Measurements from ENCODE around the gene DCPS.

The DCPS gene

GRCh38 chr11:126319374-126319740 is 15.5 kb downstream of the DCPS start:
- Mint-ChIP-seq H3K27me3 (no peaks in the 10 kb centered on the region), H3K4me3 (peak overlapping the region in 1 of 2 donors; percentile 70), H3K4me1 (ENCODE audit: low read depth in 2 of 2) (peaks cover 24 to 40% of the 10 kb centered on the region in 2 donors), H3K9me3 (no peaks in the 10 kb centered on the region), H3K27ac (peak overlapping the region; percentile 91 to 94), H3K36me3 (ENCODE audit: insufficient read depth) (peaks cover 21% of the 10 kb centered on the region)
- DNase-seq: no peak
- no peak for ATAC-seq (replicated peaks)

GRCh38 chr11:126322996-126323395 is 19.1 kb downstream of the DCPS start:
- H3K9me3 Mint-ChIP-seq: no peaks in the 10 kb centered on the region
- no peak overlapping the region for H3K27ac Mint-ChIP-seq
- H3K4me1 Mint-ChIP-seq (ENCODE audit: low read depth in 2 of 2): peaks cover 21 to 41% of the 10 kb centered on the region in 2 donors
- no peaks in the 10 kb centered on the region for H3K27me3 Mint-ChIP-seq
- DNase-seq (no peak), ATAC-seq (replicated peaks) (no peak)
- peaks cover 10% of the 10 kb centered on the region for H3K36me3 Mint-ChIP-seq (ENCODE audit: insufficient read depth)
- H3K4me3 Mint-ChIP-seq: no peak overlapping the region

GRCh38 chr11:126327281-126328000 is 23.6 kb downstream of the DCPS start:
- peaks cover 17% of the 10 kb centered on the region for H3K36me3 Mint-ChIP-seq (ENCODE audit: insufficient read depth)
- H3K9me3 Mint-ChIP-seq: no peaks in the 10 kb centered on the region
- H3K27me3 Mint-ChIP-seq: no peaks in the 10 kb centered on the region
- peak overlapping the region; percentile 70 to 90 for H3K27ac Mint-ChIP-seq
- no peak for DNase-seq
- peaks cover 35% of the 10 kb centered on the region in 2 donors for H3K4me1 Mint-ChIP-seq (ENCODE audit: low read depth in 2 of 2)
- H3K4me3 Mint-ChIP-seq: peak overlapping the region; percentile 29 to 56
- no peak for ATAC-seq (replicated peaks)

GRCh38 chr11:126328001-126328390 is 24.1 kb downstream of the DCPS start:
- H3K4me3 Mint-ChIP-seq: peak overlapping the region in 1 of 2 donors; percentile 29
- DNase-seq (no peak), ATAC-seq (replicated peaks) (no peak)
- H3K27ac Mint-ChIP-seq: peak overlapping the region; percentile 70 to 90
- no peaks in the 10 kb centered on the region for H3K27me3 Mint-ChIP-seq
- peaks cover 39 to 40% of the 10 kb centered on the region in 2 donors for H3K4me1 Mint-ChIP-seq (ENCODE audit: low read depth in 2 of 2)
- H3K36me3 Mint-ChIP-seq (ENCODE audit: insufficient read depth): peaks cover 19% of the 10 kb centered on the region
- H3K9me3 Mint-ChIP-seq: no peaks in the 10 kb centered on the region

- peaks cover 44% of the 10 kb centered on the region in 2 donors for H3K4me1 Mint-ChIP-seq (ENCODE audit: low read depth in 2 of 2)
- H3K36me3 Mint-ChIP-seq (ENCODE audit: insufficient read depth): peaks cover 18% of the 10 kb centered on the region
- H3K9me3 Mint-ChIP-seq: no peaks in the 10 kb centered on the region
- DNase-seq: no peak
- H3K4me3 Mint-ChIP-seq: no peak overlapping the region
- peak overlapping the region; percentile 79 to 90 for H3K27ac Mint-ChIP-seq
- H3K27me3 Mint-ChIP-seq: no peaks in the 10 kb centered on the region
- no peak for ATAC-seq (replicated peaks)
Observed at GRCh38 chr11:126328444-126328843, 24.6 kb downstream of the DCPS start.

- H3K27ac Mint-ChIP-seq: peak overlapping the region; percentile 79 to 90
- peak overlapping the region; percentile 32 to 50 for H3K4me3 Mint-ChIP-seq
- DNase-seq (no peak), ATAC-seq (replicated peaks) (no peak)
- H3K9me3 Mint-ChIP-seq: no peaks in the 10 kb centered on the region
- H3K4me1 Mint-ChIP-seq (ENCODE audit: low read depth in 2 of 2): peaks cover 48 to 49% of the 10 kb centered on the region in 2 donors
- no peaks in the 10 kb centered on the region for H3K27me3 Mint-ChIP-seq
- H3K36me3 Mint-ChIP-seq (ENCODE audit: insufficient read depth): peaks cover 15% of the 10 kb centered on the region
Observed at GRCh38 chr11:126328938-126329643, 25.2 kb downstream of the DCPS start.

- DNase-seq: peak; percentile 33 to 58 (median 51)
- peaks cover 15% of the 10 kb centered on the region for H3K36me3 Mint-ChIP-seq (ENCODE audit: insufficient read depth)
- peak; percentile 76 for ATAC-seq (replicated peaks)
- peaks cover 49% of the 10 kb centered on the region in 2 donors for H3K4me1 Mint-ChIP-seq (ENCODE audit: low read depth in 2 of 2)
- peak overlapping the region; percentile 79 to 90 for H3K27ac Mint-ChIP-seq
- no peaks in the 10 kb centered on the region for H3K9me3 Mint-ChIP-seq
- H3K27me3 Mint-ChIP-seq: no peaks in the 10 kb centered on the region
- H3K4me3 Mint-ChIP-seq: peak overlapping the region; percentile 32 to 50
Observed at GRCh38 chr11:126329644-126330211, 25.9 kb downstream of the DCPS start.

GRCh38 chr11:126331286-126331685 is 27.4 kb downstream of the DCPS start:
- ATAC-seq (replicated peaks): no peak

GRCh38 chr11:126332221-126332711 is 28.4 kb downstream of the DCPS start:
- H3K27ac Mint-ChIP-seq: peak overlapping the region; percentile 26 to 90
- DNase-seq (peak; percentile 25 to 53 (median 48)), ATAC-seq (replicated peaks) (peak; percentile 84)
- peaks cover 47 to 58% of the 10 kb centered on the region in 2 donors for H3K4me1 Mint-ChIP-seq (ENCODE audit: low read depth in 2 of 2)
- peaks cover 18% of the 10 kb centered on the region for H3K36me3 Mint-ChIP-seq (ENCODE audit: insufficient read depth)
- peak overlapping the region; percentile 6 to 66 for H3K4me3 Mint-ChIP-seq
- no peaks in the 10 kb centered on the region for H3K9me3 Mint-ChIP-seq
- H3K27me3 Mint-ChIP-seq: no peaks in the 10 kb centered on the region

More at GRCh38 chr11:126331286-126331685, 27.4 kb downstream of the DCPS start:
- H3K36me3 Mint-ChIP-seq (ENCODE audit: insufficient read depth): peaks cover 17% of the 10 kb centered on the region
- peaks cover 47 to 55% of the 10 kb centered on the region in 2 donors for H3K4me1 Mint-ChIP-seq (ENCODE audit: low read depth in 2 of 2)
- peak overlapping the region in 1 of 2 donors; percentile 66 for H3K4me3 Mint-ChIP-seq
- no peak for DNase-seq
- H3K9me3 Mint-ChIP-seq: no peaks in the 10 kb centered on the region
- H3K27me3 Mint-ChIP-seq: no peaks in the 10 kb centered on the region
- H3K27ac Mint-ChIP-seq: peak overlapping the region; percentile 68 to 90

GRCh38 chr11:126333142-126333541 is 29.3 kb downstream of the DCPS start:
- Mint-ChIP-seq H3K9me3 (no peaks in the 10 kb centered on the region), H3K27ac (peak overlapping the region; percentile 26 to 90), H3K36me3 (ENCODE audit: insufficient read depth) (peaks cover 24% of the 10 kb centered on the region), H3K4me3 (no peak overlapping the region), H3K27me3 (no peaks in the 10 kb centered on the region), H3K4me1 (ENCODE audit: low read depth in 2 of 2) (peaks cover 41 to 53% of the 10 kb centered on the region in 2 donors)
- no peak for ATAC-seq (replicated peaks)
- DNase-seq: no peak

- peak overlapping the region; percentile 85 to 88 for H3K27ac Mint-ChIP-seq
- H3K4me3 Mint-ChIP-seq: no peak overlapping the region
- no peaks in the 10 kb centered on the region for H3K27me3 Mint-ChIP-seq
- ATAC-seq (replicated peaks): no peak
- H3K36me3 Mint-ChIP-seq (ENCODE audit: insufficient read depth): peaks cover 25% of the 10 kb centered on the region
- DNase-seq: no peak
- no peaks in the 10 kb centered on the region for H3K9me3 Mint-ChIP-seq
- H3K4me1 Mint-ChIP-seq (ENCODE audit: low read depth in 2 of 2): peaks cover 26 to 41% of the 10 kb centered on the region in 2 donors
Observed at GRCh38 chr11:126334659-126335462, 31.0 kb downstream of the DCPS start.

- H3K9me3 Mint-ChIP-seq: no peaks in the 10 kb centered on the region
- ATAC-seq (replicated peaks) (no peak), DNase-seq (no peak)
- H3K4me3 Mint-ChIP-seq: no peak overlapping the region
- peaks cover 26 to 37% of the 10 kb centered on the region in 2 donors for H3K4me1 Mint-ChIP-seq (ENCODE audit: low read depth in 2 of 2)
- H3K36me3 Mint-ChIP-seq (ENCODE audit: insufficient read depth): peaks cover 25% of the 10 kb centered on the region
- no peaks in the 10 kb centered on the region for H3K27me3 Mint-ChIP-seq
- peak overlapping the region; percentile 85 to 88 for H3K27ac Mint-ChIP-seq
Observed at GRCh38 chr11:126335463-126335760, 31.6 kb downstream of the DCPS start.

- DNase-seq (no peak), ATAC-seq (replicated peaks) (peak; percentile 25)
- Mint-ChIP-seq H3K36me3 (ENCODE audit: insufficient read depth) (peaks cover 26% of the 10 kb centered on the region), H3K4me1 (ENCODE audit: low read depth in 2 of 2) (peaks cover 25 to 35% of the 10 kb centered on the region in 2 donors), H3K9me3 (no peaks in the 10 kb centered on the region), H3K4me3 (peak overlapping the region in 1 of 2 donors; percentile 26), H3K27me3 (no peaks in the 10 kb centered on the region), H3K27ac (peak overlapping the region; percentile 88 to 92)
Observed at GRCh38 chr11:126336138-126336541, 32.3 kb downstream of the DCPS start.

Measured in effector memory CD8-positive, alpha-beta T cell (primary cell).